H1 (cell line): ENCODE data around the gene PLPP2. TPM values are rescaled to one million over a fixed set of nuclear protein-coding genes. Genes with fewer than 3 reads are reported as not detected.

ENCODE experiments used
- CEBPB ChIP-seq: IDR thresholded peaks from 2 replicates; pipeline ENCODE4 v1.6.1; 2012; ENCODE audit warnings: low read depth, low read length
- E2F6 ChIP-seq: IDR thresholded peaks from 2 replicates; pipeline ENCODE4 v1.6.1; 2012; ENCODE audit warnings: inconsistent platforms
- FOSL1 ChIP-seq: IDR thresholded peaks from 2 replicates; pipeline ENCODE4 v1.6.1; 2011; ENCODE audit warnings: mild to moderate bottlenecking, low read depth, low read length, moderate library complexity; ENCODE audit not compliant: insufficient read depth
- GTF2F1 ChIP-seq: IDR thresholded peaks from 2 replicates; pipeline ENCODE4 v1.6.1; 2012; ENCODE audit warnings: low read depth, low read length, improper control_type of control experiment, borderline replicate concordance
- HDAC2 ChIP-seq, 2 experiments: fragments of 300-600 bp in 1 of 2; sonication (generic) in 1 of 2; IDR thresholded peaks; 2 replicates each; pipeline ENCODE4 v1.6.1; 2011 to 2012; ENCODE audit warnings: low read depth in 2 of 2, low read length in 2 of 2, mild to moderate bottlenecking in 2 of 2, moderate library complexity in 2 of 2, borderline replicate concordance in 1 of 2, inconsistent platforms in 1 of 2
- HDAC6 ChIP-seq: IDR thresholded peaks from one replicate; pipeline ENCODE4 v1.7.1; 2012; ENCODE audit warnings: low read depth, mild to moderate bottlenecking, inconsistent platforms, low read length, moderate library complexity
- POLR2AphosphoS5 ChIP-seq: IDR thresholded peaks from 2 replicates; pipeline ENCODE4 v1.6.1; 2011; ENCODE audit warnings: low read depth, low read length
- SIX5 ChIP-seq: IDR thresholded peaks from 2 replicates; pipeline ENCODE4 v1.6.1; 2011; ENCODE audit warnings: mild to moderate bottlenecking, low read depth, low read length
- SP1 ChIP-seq: IDR thresholded peaks from 2 replicates; pipeline ENCODE4 v1.6.1; 2011; ENCODE audit warnings: low read depth, low read length
- TCF12 ChIP-seq: IDR thresholded peaks from 2 replicates; pipeline ENCODE4 v1.6.1; 2011; ENCODE audit warnings: low read depth, mild to moderate bottlenecking, low read length
- polyA plus RNA-seq, 7 experiments: library from polyadenylated mRNA; depleted of rRNA in 3 of 7; stranded (reverse) in 5 of 7; unstranded in 2 of 7; fragments of >200 nt in 5 of 7; fragments of 200-250 nt in 2 of 7; gene quantifications; 1 replicate in 5 of 7; 2 replicates in 1 of 7; 4 replicates in 1 of 7; pipeline versions ENCODE4 v1.2.1 to v1.2.3, GENCODE V29; 2011 to 2013; ENCODE audit warnings: missing spikeins in 2 of 7, mixed read lengths in 2 of 7
- total RNA-seq: library from RNA; stranded (reverse); fragmentation: NEBNext Ultra II Directional; extraction: Animal tissue kit (Norgen Biotek cat#: 25700); gene quantifications from 2 replicates; pipeline ENCODE4 v1.2.1, GENCODE V29; 2021
- TF ChIP-seq, protein P1 (sequence below), 3 experiments: IDR thresholded peaks; 1 replicate in 2 of 3; 2 replicates in 1 of 3; pipeline versions ENCODE4 v1.5.1 to v1.6.1; 2011; ENCODE audit warnings: low read length in 3 of 3, mild to moderate bottlenecking in 3 of 3, inconsistent platforms in 2 of 3, low read depth in 1 of 3, moderate library complexity in 1 of 3; ENCODE audit not compliant: insufficient read depth in 1 of 3; ENCODE audit errors: control extremely low read depth in 1 of 3

The PLPP2 gene
- total and polyA plus RNA-seq, 2 of the 8 experiments (the other 6 are each of a cell fraction or from before 2014, with no cell fraction given): 101 to 195 TPM

DNA sequence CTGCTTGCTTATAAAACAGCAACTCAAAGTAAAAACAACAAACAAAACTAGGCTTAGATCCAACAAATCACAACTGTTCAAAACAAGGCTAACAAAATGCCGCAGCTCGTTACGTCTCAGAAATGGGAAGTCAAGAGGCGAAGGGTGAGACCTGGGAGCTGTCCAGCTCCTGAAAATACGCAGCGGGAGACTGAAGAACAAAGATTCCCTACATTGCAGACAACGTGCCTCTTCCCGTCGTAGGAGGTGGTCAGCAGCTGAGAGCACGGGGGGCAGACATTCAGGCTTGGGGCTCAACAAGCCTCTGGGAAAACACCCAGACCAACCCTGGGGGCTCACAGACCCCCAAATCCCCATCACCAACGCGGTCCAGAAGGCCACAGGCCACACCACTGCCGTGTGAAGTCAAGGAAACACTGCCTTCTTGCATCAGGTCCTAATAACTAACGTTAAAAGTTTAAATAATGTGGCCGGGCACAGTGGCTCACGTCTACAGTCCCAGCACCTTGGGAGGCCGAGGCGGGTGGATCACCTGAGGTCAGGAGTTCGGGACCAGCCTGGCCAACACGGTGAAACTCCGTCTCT, 13.5 kb downstream of the PLPP2 start (continued):
- no peak for TF ChIP-seq HDAC2 (IDR thresholded peaks at IDR 0.05; ENCODE audit: borderline replicate concordance in 1 of 2, low read depth in 2 of 2, low read length in 2 of 2)
- TF ChIP-seq, protein P1, sequence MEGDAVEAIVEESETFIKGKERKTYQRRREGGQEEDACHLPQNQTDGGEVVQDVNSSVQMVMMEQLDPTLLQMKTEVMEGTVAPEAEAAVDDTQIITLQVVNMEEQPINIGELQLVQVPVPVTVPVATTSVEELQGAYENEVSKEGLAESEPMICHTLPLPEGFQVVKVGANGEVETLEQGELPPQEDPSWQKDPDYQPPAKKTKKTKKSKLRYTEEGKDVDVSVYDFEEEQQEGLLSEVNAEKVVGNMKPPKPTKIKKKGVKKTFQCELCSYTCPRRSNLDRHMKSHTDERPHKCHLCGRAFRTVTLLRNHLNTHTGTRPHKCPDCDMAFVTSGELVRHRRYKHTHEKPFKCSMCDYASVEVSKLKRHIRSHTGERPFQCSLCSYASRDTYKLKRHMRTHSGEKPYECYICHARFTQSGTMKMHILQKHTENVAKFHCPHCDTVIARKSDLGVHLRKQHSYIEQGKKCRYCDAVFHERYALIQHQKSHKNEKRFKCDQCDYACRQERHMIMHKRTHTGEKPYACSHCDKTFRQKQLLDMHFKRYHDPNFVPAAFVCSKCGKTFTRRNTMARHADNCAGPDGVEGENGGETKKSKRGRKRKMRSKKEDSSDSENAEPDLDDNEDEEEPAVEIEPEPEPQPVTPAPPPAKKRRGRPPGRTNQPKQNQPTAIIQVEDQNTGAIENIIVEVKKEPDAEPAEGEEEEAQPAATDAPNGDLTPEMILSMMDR (IDR thresholded peaks at IDR 0.05; ENCODE audit: control extremely low read depth in 1 of 3, insufficient read depth in 1 of 3, low read depth in 1 of 3, low read length in 3 of 3): no peak
- no peak for TF ChIP-seq TCF12
- no peak for TF ChIP-seq HDAC6
- no peak for TF ChIP-seq SIX5
- TF ChIP-seq POLR2AphosphoS5: no peak
- TF ChIP-seq E2F6: peak; percentile 47; the same call in 1 of the 2 replicates
- TF ChIP-seq GTF2F1: no peak
- no peak for TF ChIP-seq FOSL1
- TF ChIP-seq SP1: no peak
- TF ChIP-seq CEBPB: no peak
- TF ChIP-seq, all 59 proteins: peak for 6
